ENCODE measurements around the gene ZNF692.

Gene ZNF692

DNA sequence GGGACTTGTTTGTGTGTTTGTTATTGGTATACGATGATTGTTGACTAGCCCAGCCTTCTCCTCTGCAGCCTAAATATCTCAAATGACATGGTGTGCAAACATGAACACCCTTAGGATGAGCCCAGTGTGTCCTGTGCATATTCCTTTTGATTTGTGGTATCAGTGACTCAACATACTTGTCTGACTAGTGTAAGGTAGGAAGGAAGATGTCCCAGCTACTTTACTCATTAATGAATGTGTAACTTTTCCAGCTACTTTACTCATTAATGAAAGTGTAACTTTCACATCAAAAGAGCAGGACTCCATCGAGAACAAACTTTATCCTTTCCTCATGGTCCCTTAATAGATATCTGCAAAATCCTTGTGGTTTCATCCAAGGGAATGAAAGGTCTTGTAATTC, 2.7 kb upstream of the ZNF692 start:
- DNase-seq (ENCODE audit: low read depth): no peak
- TF ChIP-seq, protein P1, sequence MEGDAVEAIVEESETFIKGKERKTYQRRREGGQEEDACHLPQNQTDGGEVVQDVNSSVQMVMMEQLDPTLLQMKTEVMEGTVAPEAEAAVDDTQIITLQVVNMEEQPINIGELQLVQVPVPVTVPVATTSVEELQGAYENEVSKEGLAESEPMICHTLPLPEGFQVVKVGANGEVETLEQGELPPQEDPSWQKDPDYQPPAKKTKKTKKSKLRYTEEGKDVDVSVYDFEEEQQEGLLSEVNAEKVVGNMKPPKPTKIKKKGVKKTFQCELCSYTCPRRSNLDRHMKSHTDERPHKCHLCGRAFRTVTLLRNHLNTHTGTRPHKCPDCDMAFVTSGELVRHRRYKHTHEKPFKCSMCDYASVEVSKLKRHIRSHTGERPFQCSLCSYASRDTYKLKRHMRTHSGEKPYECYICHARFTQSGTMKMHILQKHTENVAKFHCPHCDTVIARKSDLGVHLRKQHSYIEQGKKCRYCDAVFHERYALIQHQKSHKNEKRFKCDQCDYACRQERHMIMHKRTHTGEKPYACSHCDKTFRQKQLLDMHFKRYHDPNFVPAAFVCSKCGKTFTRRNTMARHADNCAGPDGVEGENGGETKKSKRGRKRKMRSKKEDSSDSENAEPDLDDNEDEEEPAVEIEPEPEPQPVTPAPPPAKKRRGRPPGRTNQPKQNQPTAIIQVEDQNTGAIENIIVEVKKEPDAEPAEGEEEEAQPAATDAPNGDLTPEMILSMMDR (IDR thresholded peaks at IDR 0.05; ENCODE audit: control insufficient read depth, extremely low read depth, insufficient read depth): no peak
- no peak overlapping the region for H3K4me3 ChIP-seq (ENCODE audit: low read depth, low read length)

DNA sequence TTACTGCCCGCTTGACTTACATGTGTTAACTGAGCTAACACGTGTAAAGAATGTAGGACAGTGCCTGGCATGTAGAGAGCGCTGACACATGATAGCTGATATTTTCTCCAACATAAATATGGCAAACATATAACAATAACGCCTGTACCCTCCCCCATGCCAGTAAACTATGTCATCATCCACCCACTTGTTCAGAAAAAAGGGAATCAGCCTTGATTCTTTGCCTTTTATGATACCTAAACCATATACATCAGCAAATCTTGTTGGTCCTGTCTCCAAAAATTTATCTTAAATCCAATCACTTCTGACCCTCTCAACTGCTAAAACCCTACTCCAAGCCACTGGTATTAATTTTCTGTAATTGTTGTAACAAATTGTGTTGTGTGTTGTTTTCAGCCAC, 1.1 kb upstream of the ZNF692 start:
- H3K4me3 ChIP-seq (ENCODE audit: low read depth, low read length): peak overlapping the region; percentile 84
- TF ChIP-seq, protein P1 (IDR thresholded peaks at IDR 0.05; ENCODE audit: control insufficient read depth, extremely low read depth, insufficient read depth): no peak
- DNase-seq (ENCODE audit: low read depth): no peak

DNA sequence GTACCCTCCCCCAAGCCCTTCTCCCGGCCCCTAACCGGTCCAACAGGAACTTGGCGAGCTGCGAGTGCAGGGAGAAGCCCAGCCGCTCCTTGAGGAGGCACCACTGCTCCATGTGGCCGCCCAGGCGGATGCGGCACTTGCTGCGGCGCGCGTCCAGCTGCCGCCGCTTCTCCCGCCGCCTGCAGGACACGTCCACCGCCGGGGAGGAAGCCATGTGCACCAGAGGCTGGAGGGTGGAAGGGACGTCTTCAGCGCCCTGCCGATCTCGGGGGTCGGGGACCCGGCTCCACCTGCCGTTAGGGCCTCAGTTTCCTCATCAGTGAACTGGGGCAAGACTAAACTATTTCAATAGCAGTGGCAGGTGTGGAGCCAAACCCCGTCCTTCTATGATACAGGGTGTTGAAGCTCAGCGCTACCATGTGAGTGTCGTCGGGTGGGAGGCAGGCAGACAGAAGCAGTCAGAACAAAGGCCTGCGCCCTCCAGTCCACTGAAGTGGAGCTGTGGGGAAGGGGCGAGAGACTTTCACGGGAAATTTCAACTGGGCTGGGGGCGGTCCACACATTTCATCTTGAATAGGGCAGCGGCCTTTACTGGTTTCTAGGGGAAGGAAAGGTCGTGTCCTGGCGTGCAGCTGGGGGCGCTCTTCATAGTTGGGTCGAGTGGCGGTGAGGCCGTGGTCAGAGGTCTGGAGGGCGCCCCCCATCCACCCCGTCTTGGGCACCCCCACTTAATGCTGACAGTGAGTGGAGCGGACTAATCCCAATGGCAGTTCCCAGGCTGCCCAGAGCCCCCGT, 592 bp downstream of the ZNF692 start:
- peak overlapping the region; percentile 84 for H3K4me3 ChIP-seq (ENCODE audit: low read depth, low read length)
- TF ChIP-seq, protein P1 (IDR thresholded peaks at IDR 0.05; ENCODE audit: control insufficient read depth, extremely low read depth, insufficient read depth): peak; percentile 62
- peak; percentile 86 for DNase-seq (ENCODE audit: low read depth)

DNA sequence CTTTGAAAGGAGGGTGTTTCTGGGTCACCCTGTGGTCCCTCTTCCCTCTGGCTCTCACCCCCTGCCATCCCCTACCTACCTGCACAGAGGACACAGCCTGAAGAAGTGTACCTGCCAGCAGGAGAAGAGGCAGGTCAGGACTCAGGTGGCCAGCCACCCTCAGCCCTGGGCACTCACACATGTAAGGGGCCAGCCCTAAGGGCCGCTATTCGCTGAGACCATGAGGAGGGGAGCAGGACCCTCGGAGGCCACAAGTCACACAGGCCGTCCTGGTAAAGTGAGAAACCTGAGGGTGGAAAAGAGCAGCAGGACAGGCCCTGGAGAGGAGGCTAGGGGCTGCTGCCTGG, 1.2 kb downstream of the ZNF692 start:
- peak overlapping the region; percentile 84 for H3K4me3 ChIP-seq (ENCODE audit: low read depth, low read length)
- TF ChIP-seq, protein P1 (IDR thresholded peaks at IDR 0.05; ENCODE audit: control insufficient read depth, extremely low read depth, insufficient read depth): no peak
- DNase-seq (ENCODE audit: low read depth): no peak

DNA sequence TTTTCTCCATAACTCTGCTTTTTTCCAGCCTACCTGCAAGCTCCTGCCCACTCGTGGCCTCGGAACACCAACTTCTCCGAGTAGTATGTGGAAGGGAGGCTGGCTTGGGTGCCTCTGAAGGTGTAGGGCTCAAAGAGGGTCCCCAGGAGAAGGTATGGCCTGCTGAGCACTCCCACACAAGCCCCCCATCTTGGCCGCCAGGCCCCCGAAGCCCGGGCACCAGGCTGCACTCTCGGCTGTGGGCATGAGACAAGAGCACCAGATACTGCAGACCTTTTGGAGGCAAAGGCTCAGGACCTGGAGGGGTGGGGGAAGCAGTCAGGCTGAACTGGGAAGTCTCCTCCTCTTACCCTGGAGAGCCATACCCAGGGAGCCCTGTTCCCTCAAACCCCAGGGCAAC, 1.7 kb downstream of the ZNF692 start:
- TF ChIP-seq, protein P1 (IDR thresholded peaks at IDR 0.05; ENCODE audit: control insufficient read depth, extremely low read depth, insufficient read depth): no peak
- DNase-seq (ENCODE audit: low read depth): no peak

DNA sequence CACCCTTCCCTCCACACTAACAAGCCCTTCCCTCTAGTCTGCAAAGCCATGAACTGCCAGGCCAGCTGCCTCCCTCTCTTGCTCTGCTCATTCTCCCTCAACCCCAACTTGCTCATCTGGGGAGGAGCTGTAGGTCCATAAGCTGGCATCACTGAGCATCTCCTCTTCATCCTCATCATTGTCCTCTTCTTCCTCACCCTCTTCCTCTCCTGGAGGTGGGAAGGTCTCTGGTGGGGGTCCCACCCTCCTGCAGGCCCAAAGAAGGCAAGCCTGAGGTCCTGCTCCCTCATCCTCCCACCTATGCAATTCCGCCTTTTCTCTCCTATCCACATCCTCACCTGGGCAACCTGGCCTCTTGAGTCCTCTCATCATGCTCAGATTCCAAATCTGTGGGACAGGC, 2.7 kb downstream of the ZNF692 start:
- no peak for DNase-seq (ENCODE audit: low read depth)
- TF ChIP-seq, protein P1 (IDR thresholded peaks at IDR 0.05; ENCODE audit: control insufficient read depth, extremely low read depth, insufficient read depth): no peak
- no peak overlapping the region for H3K4me3 ChIP-seq (ENCODE audit: low read depth, low read length)

More for the DNA sequence above, 1.7 kb downstream of the ZNF692 start:
- peak overlapping the region; percentile 84 for H3K4me3 ChIP-seq (ENCODE audit: low read depth, low read length)

DNA sequence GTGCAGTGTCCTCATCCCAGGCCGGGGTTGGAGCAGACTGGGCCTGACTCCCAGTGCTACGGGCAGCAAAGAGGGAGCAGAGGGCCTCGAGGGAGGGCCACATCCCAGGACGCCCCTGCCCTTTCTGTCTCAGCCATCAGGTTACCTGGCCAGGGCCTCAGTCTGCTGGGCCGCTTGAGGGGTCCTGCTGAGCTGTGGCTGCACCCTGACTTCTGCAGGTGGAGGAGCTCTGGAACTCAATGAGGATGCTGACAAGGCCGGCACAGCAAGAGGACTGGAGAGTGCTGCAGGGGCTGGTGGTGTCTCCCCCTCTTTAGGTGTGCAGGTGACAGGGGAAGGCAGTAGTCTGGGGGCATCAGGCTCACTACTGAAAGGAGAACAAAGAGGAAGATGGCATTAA, 3.3 kb downstream of the ZNF692 start:
- DNase-seq (ENCODE audit: low read depth): no peak
- TF ChIP-seq, protein P1 (IDR thresholded peaks at IDR 0.05; ENCODE audit: control insufficient read depth, extremely low read depth, insufficient read depth): no peak
- no peak overlapping the region for H3K4me3 ChIP-seq (ENCODE audit: low read depth, low read length)

Measured in LNCaP clone FGC (cell line).